GM12878 (cell line): ENCODE measurements around the gene GLI1. TPM values are rescaled to one million over a fixed set of nuclear protein-coding genes. Genes with fewer than 3 reads are reported as not detected.

ENCODE experiments used
- ASH2L ChIP-seq: fragments of 300-600, 200-600 bp; sonication (generic); IDR thresholded peaks from 2 replicates; pipeline ENCODE4 v1.6.1; 2017; ENCODE audit warnings: low read depth, mild to moderate bottlenecking, borderline replicate concordance
- BMI1 ChIP-seq: fragments of 450-650 bp; IDR thresholded peaks from 2 replicates; pipeline ENCODE4 v1.6.1; 2016; ENCODE audit warnings: mild to moderate bottlenecking, moderate library complexity, borderline replicate concordance
- CBX3 ChIP-seq: fragments of 200-600 bp; sonication (generic); IDR thresholded peaks from 2 replicates; pipeline ENCODE4 v1.6.1; 2016; ENCODE audit warnings: low read depth, borderline replicate concordance
- EP300 ChIP-seq, 2 experiments: fragments of 150-350 bp in 1 of 2; IDR thresholded peaks; 2 replicates each; pipeline ENCODE4 v1.6.1; 2011 to 2012; ENCODE audit warnings: low read depth in 2 of 2, low read length in 2 of 2, borderline replicate concordance in 1 of 2, improper control_type of control experiment in 1 of 2, inconsistent platforms in 1 of 2; ENCODE audit not compliant: control insufficient read depth in 1 of 2
- GABPA ChIP-seq: IDR thresholded peaks from 2 replicates; pipeline ENCODE4 v1.6.1; 2014; ENCODE audit warnings: antibody characterized with exemption, low read depth, mild to moderate bottlenecking, inconsistent platforms
- JUND ChIP-seq: IDR thresholded peaks from 2 replicates; pipeline ENCODE4 v1.6.1; 2012; ENCODE audit warnings: low read depth, mild to moderate bottlenecking, low read length, improper control_type of control experiment, moderate library complexity
- MEF2A ChIP-seq: IDR thresholded peaks from 2 replicates; pipeline ENCODE4 v1.6.1; 2011; ENCODE audit warnings: low read depth, mild to moderate bottlenecking, low read length, moderate library complexity; ENCODE audit not compliant: insufficient read depth
- MTA2 ChIP-seq: fragments of 450-650 bp; IDR thresholded peaks from 2 replicates; pipeline ENCODE4 v1.6.1; 2016; ENCODE audit warnings: low read depth, mild to moderate bottlenecking, moderate library complexity
- NR2C1 ChIP-seq: fragments of 450-650 bp; IDR thresholded peaks from 2 replicates; pipeline ENCODE4 v1.6.1; 2017; ENCODE audit warnings: antibody characterized with exemption, mild to moderate bottlenecking, moderate library complexity
- NRF1 ChIP-seq: conservative IDR thresholded peaks from 2 replicates; pipeline ENCODE4 v1.6.1; 2011; ENCODE audit warnings: mild to moderate bottlenecking, low read depth, low read length, improper control_type of control experiment
- PML ChIP-seq: IDR thresholded peaks from 2 replicates; pipeline ENCODE4 v1.6.1; 2012; ENCODE audit warnings: low read length, inconsistent platforms
- POLR2AphosphoS2 ChIP-seq: IDR thresholded peaks from 2 replicates; pipeline ENCODE4 v1.6.1; 2011; ENCODE audit warnings: low read depth, mild to moderate bottlenecking, low read length, improper control_type of control experiment, moderate library complexity
- RCOR1 ChIP-seq: conservative IDR thresholded peaks from 2 replicates; pipeline ENCODE4 v1.6.1; 2012; ENCODE audit warnings: low read depth, low read length, improper control_type of control experiment
- SMAD5 ChIP-seq: IDR thresholded peaks from 2 replicates; pipeline ENCODE4 v1.6.1; 2016; ENCODE audit warnings: antibody characterized with exemption, low read depth
- SMARCA5 ChIP-seq: fragments of 450-650 bp; IDR thresholded peaks from 2 replicates; pipeline ENCODE4 v1.6.1; 2017; ENCODE audit warnings: mild to moderate bottlenecking
- SMC3 ChIP-seq: IDR thresholded peaks from 2 replicates; pipeline ENCODE4 v1.6.1; 2011; ENCODE audit warnings: low read length, improper control_type of control experiment, borderline replicate concordance
- SUPT20H ChIP-seq: IDR thresholded peaks from 2 replicates; pipeline ENCODE4 v1.6.1; 2011; ENCODE audit warnings: low read depth, mild to moderate bottlenecking, low read length, moderate library complexity, borderline replicate concordance; ENCODE audit not compliant: control insufficient read depth
- TARDBP ChIP-seq: IDR thresholded peaks from 2 replicates; pipeline ENCODE4 v1.6.1; 2016; ENCODE audit warnings: borderline replicate concordance
- TCF7 ChIP-seq: IDR thresholded peaks from 2 replicates; pipeline ENCODE4 v1.6.1; 2014; ENCODE audit warnings: antibody characterized with exemption, borderline replicate concordance
- ZBED1 ChIP-seq: IDR thresholded peaks from 2 replicates; pipeline ENCODE4 v1.6.1; 2016; ENCODE audit warnings: borderline replicate concordance
- ZBTB40 ChIP-seq: fragments of 450-650 bp; IDR thresholded peaks from 2 replicates; pipeline ENCODE4 v1.6.1; 2016; ENCODE audit warnings: mild to moderate bottlenecking, moderate library complexity, borderline replicate concordance
- ZNF384 ChIP-seq: IDR thresholded peaks from 2 replicates; pipeline ENCODE4 v1.6.1; 2012; ENCODE audit warnings: low read depth, mild to moderate bottlenecking, low read length, improper control_type of control experiment, borderline replicate concordance
- ZZZ3 ChIP-seq: IDR thresholded peaks from 2 replicates; pipeline ENCODE4 v1.6.1; 2011; ENCODE audit warnings: low read depth; ENCODE audit not compliant: control insufficient read depth, insufficient read length
- polyA plus RNA-seq, 11 experiments: library from polyadenylated mRNA; depleted of rRNA in 4 of 11; unstranded in 6 of 11; stranded (reverse) in 5 of 11; fragments of >200 nt; fragmentation: Nextera tagmentation in 4 of 11; fragmentation: Illumina TruSeq in 1 of 11; extraction: Ambion mirVana in 4 of 11; extraction: Trizol in 1 of 11; gene quantifications; 1 replicate in 1 of 11; 2 replicates in 10 of 11; pipeline versions ENCODE4 v1.2.1 to v1.2.3, GENCODE V29; 2011 to 2016; ENCODE audit warnings: inconsistent platforms in 2 of 11, missing spikeins in 2 of 11, low read depth in 1 of 11
- total RNA-seq, 4 experiments: library from RNA; depleted of rRNA in 3 of 4; stranded (reverse); fragments of >200 nt in 3 of 4; fragmentation: Illumina TruSeq in 1 of 4; extraction: Trizol in 1 of 4; gene quantifications; 2 replicates each; pipeline versions ENCODE4 v1.2.1 to v1.2.3, GENCODE V29; 2013 to 2021
- TF ChIP-seq, protein P1 (sequence below): fragments of 450-650 bp; IDR thresholded peaks from 2 replicates; pipeline ENCODE4 v1.6.1; 2017; ENCODE audit warnings: borderline replicate concordance
- TF ChIP-seq, protein P2 (sequence below): IDR thresholded peaks from 2 replicates; pipeline ENCODE4 v1.6.1; 2012; ENCODE audit warnings: low read length, inconsistent platforms

Gene GLI1
- total and polyA plus RNA-seq, 10 of the 15 experiments (the other 5 are each of a cell fraction or from before 2014, with no cell fraction given): 0.27 to 1.2 (median 0.49) TPM

DNA sequence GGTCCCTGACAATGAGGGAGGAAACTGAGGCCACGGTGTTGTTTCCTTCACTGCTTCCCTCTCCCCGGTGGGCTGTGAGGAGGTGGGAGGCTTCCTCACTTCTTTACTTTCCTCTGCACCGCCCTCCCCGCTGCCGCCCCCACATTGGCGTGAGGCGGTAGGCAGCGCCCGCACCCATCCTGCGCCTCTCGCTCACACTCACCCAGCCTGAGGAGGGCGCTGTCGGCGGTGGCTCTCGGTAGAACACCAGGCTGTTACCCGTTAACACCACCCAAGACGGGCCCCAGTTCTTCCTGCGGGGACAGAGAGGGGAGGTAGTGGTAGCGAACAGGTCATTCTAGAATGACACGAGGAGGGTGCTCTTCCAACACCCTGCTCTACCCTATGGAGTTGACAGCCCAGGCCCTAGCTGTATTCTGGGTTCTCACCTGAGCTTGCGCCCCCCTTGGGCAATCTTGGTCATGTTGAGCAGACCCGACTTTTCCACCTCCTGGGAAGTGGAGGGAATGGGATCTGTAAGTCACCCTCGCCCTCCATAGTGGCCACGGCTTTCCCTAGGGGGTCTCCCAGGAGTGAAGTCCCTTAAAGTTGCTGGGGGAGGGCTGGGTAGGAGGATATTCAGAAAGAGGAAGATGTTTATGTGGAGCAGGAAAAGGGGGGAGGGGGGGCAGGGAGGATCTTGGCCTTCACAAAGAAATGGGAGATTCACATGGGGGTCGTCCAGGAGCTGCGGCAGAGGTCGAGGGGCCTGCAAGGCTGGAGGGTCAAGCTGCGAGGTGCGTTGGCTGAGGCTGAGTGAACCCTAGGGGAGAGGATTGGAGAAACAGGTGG is 16.8 kb downstream of the GLI1 start (continued):
- TF ChIP-seq MEF2A: no peak
- TF ChIP-seq GABPA: no peak
- TF ChIP-seq ZBED1: no peak
- no peak for TF ChIP-seq RCOR1
- TF ChIP-seq, protein P1, sequence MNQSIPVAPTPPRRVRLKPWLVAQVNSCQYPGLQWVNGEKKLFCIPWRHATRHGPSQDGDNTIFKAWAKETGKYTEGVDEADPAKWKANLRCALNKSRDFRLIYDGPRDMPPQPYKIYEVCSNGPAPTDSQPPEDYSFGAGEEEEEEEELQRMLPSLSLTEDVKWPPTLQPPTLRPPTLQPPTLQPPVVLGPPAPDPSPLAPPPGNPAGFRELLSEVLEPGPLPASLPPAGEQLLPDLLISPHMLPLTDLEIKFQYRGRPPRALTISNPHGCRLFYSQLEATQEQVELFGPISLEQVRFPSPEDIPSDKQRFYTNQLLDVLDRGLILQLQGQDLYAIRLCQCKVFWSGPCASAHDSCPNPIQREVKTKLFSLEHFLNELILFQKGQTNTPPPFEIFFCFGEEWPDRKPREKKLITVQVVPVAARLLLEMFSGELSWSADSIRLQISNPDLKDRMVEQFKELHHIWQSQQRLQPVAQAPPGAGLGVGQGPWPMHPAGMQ: no peak
- no peak; the same call in 1 of the 2 replicates for TF ChIP-seq ZNF384
- TF ChIP-seq JUND: no peak
- TF ChIP-seq, protein P2, sequence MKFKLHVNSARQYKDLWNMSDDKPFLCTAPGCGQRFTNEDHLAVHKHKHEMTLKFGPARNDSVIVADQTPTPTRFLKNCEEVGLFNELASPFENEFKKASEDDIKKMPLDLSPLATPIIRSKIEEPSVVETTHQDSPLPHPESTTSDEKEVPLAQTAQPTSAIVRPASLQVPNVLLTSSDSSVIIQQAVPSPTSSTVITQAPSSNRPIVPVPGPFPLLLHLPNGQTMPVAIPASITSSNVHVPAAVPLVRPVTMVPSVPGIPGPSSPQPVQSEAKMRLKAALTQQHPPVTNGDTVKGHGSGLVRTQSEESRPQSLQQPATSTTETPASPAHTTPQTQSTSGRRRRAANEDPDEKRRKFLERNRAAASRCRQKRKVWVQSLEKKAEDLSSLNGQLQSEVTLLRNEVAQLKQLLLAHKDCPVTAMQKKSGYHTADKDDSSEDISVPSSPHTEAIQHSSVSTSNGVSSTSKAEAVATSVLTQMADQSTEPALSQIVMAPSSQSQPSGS: no peak
- TF ChIP-seq ASH2L: no peak
- TF ChIP-seq ZZZ3: no peak
- no peak for TF ChIP-seq NR2C1
- TF ChIP-seq ZBTB40: no peak; the same call in 1 of the 2 replicates
- no peak for TF ChIP-seq NRF1
- no peak for TF ChIP-seq SMAD5
- TF ChIP-seq BMI1: no peak
- no peak for TF ChIP-seq CBX3
- peak; percentile 6; the same call in 1 of the 2 replicates for TF ChIP-seq SMC3
- no peak for TF ChIP-seq PML
- no peak for TF ChIP-seq TARDBP
- TF ChIP-seq POLR2AphosphoS2: no peak
- no peak for TF ChIP-seq TCF7
- TF ChIP-seq MTA2: no peak
- TF ChIP-seq EP300 (IDR thresholded peaks at IDR 0.05; ENCODE audit: borderline replicate concordance in 1 of 2, control insufficient read depth in 1 of 2, low read depth in 2 of 2, low read length in 2 of 2): no peak
- no peak for TF ChIP-seq SUPT20H
- peak; percentile 98 for TF ChIP-seq SMARCA5
